Lung (tissue), 16 donors: Measurements from ENCODE around the gene SYNE3. TPM values are rescaled to one million over a fixed set of nuclear protein-coding genes. Genes with fewer than 3 reads are reported as not detected.

Experiments
- ATAC-seq: fragments of 200-7000 bp; cut with Tn5 transposase; one replicate; pipeline ENCODE4 v1.9.1; 2020; ENCODE audit warnings: moderate number of reproducible peaks; ENCODE audit not compliant: insufficient read depth, low FRiP score
- DNase-seq, 3 donors: peaks; one replicate each; pipeline ENCODE4 v3.0.0-alpha.2; 2013 to 2017
- H3K27ac ChIP-seq, 2 donors: one replicate each; pipeline ENCODE4 v1.5.1; 2013; ENCODE audit warnings: mild to moderate bottlenecking in 2 of 2, moderate library complexity in 2 of 2, control low read depth in 1 of 2, inconsistent platforms in 1 of 2, low read depth in 1 of 2, low read length in 1 of 2
- H3K27me3 ChIP-seq, 3 donors: one replicate each; pipeline ENCODE4 v1.5.1; 2013; ENCODE audit warnings: low read length in 2 of 3; ENCODE audit not compliant: control insufficient read depth in 3 of 3, insufficient read depth in 3 of 3
- H3K36me3 ChIP-seq, 4 donors: one replicate each; pipeline ENCODE4 v1.5.1; 2013; ENCODE audit warnings: low read length in 4 of 4, mild to moderate bottlenecking in 1 of 4, moderate library complexity in 1 of 4; ENCODE audit not compliant: control insufficient read depth in 4 of 4, insufficient read depth in 4 of 4
- H3K4me1 ChIP-seq, 5 donors: one replicate each; pipeline ENCODE4 v1.5.1; 2013; ENCODE audit warnings: low read length in 5 of 5, mild to moderate bottlenecking in 2 of 5, moderate library complexity in 1 of 5; ENCODE audit not compliant: control insufficient read depth in 5 of 5, insufficient read depth in 5 of 5
- H3K4me3 ChIP-seq: one replicate; pipeline ENCODE4 v1.5.1; 2013; ENCODE audit warnings: mild to moderate bottlenecking, control low read depth, moderate library complexity
- H3K9ac ChIP-seq, 2 donors: one replicate each; pipeline ENCODE4 v1.5.1; 2013; ENCODE audit warnings: low read length in 2 of 2, control low read depth in 1 of 2; ENCODE audit not compliant: insufficient read depth in 1 of 2
- H3K9me3 ChIP-seq, 4 donors: one replicate each; pipeline ENCODE4 v1.5.1; 2013; ENCODE audit warnings: low read length in 3 of 4, mild to moderate bottlenecking in 1 of 4, moderate library complexity in 1 of 4; ENCODE audit not compliant: control insufficient read depth in 4 of 4, insufficient read depth in 3 of 4
- WGBS, 2 donors: extraction: QIAGEN DNeasy Blood & Tissue Kit; methylation state at CpG; one replicate each; pipeline ENCODE4 v1.1.7; 2013; 5-methylcytosine and 5-hydroxymethylcytosine counted together
- long read RNA-seq, 5 donors: transcript quantifications; one replicate each; lab custom pipeline, GENCODE V29; 2026
- polyA plus RNA-seq, 2 donors: library from polyadenylated mRNA; stranded (reverse); fragments of 200-250 nt; gene quantifications; one replicate each; pipeline ENCODE4 v1.2.1, GENCODE V29; 2013
- total RNA-seq, 2 donors: library from RNA; depleted of rRNA in 1 of 2; stranded (reverse); fragments of >200 nt in 1 of 2; gene quantifications; one replicate each; pipeline ENCODE4 v1.2.1, GENCODE V29; 2014 to 2021
- TF ChIP-seq, protein P1 (sequence below): IDR thresholded peaks from 2 replicates; pipeline ENCODE4 v1.5.1; 2012; ENCODE audit warnings: mild to moderate bottlenecking; ENCODE audit errors: control extremely low read depth, extremely low read depth
- donor health status: control.
- donor health status: control.
- donor health status: Bipolar disorder and iron deficiency.
- donor health status: healthy.
- donor health status: DM: yes; HTN: yes; CAD: no.

Gene SYNE3
- total RNA-seq (10 to 100 TPM in 1 of 2 donors, 1 to 10 TPM in 1; 8.4 to 30.5 TPM), polyA plus RNA-seq (1 to 10 TPM; 2.7 to 3.7 TPM)
- long read RNA-seq, donor 1, result 0 reads
- long read RNA-seq, donor 2, result 0 reads
- long read RNA-seq, donor 3, result 0 reads
- long read RNA-seq, donor 4, result 0 reads
- long read RNA-seq, donor 5, result 0 reads

GRCh38 chr14:95516554-95517181 lies at the start of gene SYNE3:
Gene SYNE3, minus strand, starts transcription at chr14:95516650. Its CDS starts 40,829 bp downstream, at chr14:95475821.
- H3K9ac ChIP-seq, result no peak within 1 kb of the TSS
- no peaks in the 10 kb centered on the region for H3K36me3 ChIP-seq
- TF ChIP-seq, protein P1, sequence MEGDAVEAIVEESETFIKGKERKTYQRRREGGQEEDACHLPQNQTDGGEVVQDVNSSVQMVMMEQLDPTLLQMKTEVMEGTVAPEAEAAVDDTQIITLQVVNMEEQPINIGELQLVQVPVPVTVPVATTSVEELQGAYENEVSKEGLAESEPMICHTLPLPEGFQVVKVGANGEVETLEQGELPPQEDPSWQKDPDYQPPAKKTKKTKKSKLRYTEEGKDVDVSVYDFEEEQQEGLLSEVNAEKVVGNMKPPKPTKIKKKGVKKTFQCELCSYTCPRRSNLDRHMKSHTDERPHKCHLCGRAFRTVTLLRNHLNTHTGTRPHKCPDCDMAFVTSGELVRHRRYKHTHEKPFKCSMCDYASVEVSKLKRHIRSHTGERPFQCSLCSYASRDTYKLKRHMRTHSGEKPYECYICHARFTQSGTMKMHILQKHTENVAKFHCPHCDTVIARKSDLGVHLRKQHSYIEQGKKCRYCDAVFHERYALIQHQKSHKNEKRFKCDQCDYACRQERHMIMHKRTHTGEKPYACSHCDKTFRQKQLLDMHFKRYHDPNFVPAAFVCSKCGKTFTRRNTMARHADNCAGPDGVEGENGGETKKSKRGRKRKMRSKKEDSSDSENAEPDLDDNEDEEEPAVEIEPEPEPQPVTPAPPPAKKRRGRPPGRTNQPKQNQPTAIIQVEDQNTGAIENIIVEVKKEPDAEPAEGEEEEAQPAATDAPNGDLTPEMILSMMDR, result no peak
- peak within 1 kb of the TSS; percentile 62 to 73 for H3K27ac ChIP-seq
- peaks cover 0 to 10% (median 0%) of the 10 kb centered on the region in 3 donors for H3K27me3 ChIP-seq
- WGBS, 2 donors, result 10 to 19% methylated on average over 45 to 60 of the region's 60 CpGs
- ATAC-seq, result peak; percentile 75
- H3K9me3 ChIP-seq, result no peaks in the 10 kb centered on the region
- DNase-seq, result peak; percentile 41 to 52 (median 44)
- peaks cover 6 to 36% (median 15%) of the 10 kb centered on the region in 5 donors for H3K4me1 ChIP-seq
- peak within 1 kb of the TSS; percentile 33 for H3K4me3 ChIP-seq

- no peaks in the 10 kb centered on the region for H3K9me3 ChIP-seq
- ATAC-seq (no peak), DNase-seq (peak in 1 of 3 donors; percentile 8)
These were observed 47.6 kb upstream of the SYNE3 start for GRCh38 chr14:95564060-95564459.

DNA sequence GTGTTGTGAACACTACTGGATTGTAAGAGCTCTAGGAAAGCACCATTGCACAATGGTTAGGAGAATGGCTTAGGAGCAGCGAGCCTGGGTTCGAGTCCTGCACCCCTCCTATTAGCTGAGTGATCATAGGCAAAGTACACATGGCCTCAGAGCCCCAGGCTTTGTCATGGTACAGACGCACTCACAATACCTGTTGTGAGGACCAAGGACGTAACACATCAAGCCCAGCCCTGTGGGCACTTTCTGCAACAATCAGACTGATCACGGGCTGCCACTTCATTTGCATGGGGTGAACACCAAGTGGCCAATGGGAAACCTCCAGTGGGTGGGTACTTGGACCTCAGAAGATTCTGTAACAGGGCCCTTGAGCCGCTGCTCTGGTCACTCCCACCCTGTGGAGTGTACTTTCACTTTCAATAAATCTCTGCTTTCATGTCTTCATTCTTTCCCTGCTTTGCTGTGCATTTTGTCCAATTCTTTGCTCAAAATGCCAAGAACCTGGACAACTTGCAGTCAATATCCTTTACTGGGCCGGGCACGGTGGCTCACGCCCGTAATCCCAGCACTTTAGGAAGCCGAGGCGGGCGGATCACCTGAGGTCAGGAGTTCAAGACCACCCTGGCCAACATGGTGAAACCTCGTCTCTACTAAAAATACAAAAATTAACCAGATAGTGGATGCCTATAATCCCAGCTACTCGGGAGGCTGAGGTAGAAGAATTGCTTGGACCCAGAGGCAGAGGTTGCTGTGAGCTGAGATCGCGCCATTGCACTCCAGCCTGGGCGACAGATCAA lies 46.6 kb upstream of the SYNE3 start:
- DNase-seq, result peak in 2 of 3 donors; percentile 21 to 54
- H3K4me1 ChIP-seq, result no peaks in the 10 kb centered on the region
- no peaks in the 10 kb centered on the region for H3K27me3 ChIP-seq
- TF ChIP-seq, protein P1, result no peak
- H3K27ac ChIP-seq, result no peak overlapping the region
- WGBS, 2 donors, result 69 to 81% methylated on average over 18 of the region's 18 CpGs
- no peaks in the 10 kb centered on the region for H3K9me3 ChIP-seq
- no peak overlapping the region for H3K4me3 ChIP-seq
- no peak overlapping the region for H3K9ac ChIP-seq
- ATAC-seq, result peak; percentile 43
- no peaks in the 10 kb centered on the region for H3K36me3 ChIP-seq

More at GRCh38 chr14:95564060-95564459, 47.6 kb upstream of the SYNE3 start:
- Histone ChIP-seq H3K27ac (no peak overlapping the region), H3K27me3 (no peaks in the 10 kb centered on the region), H3K4me1 (no peaks in the 10 kb centered on the region), H3K9ac (no peak overlapping the region), H3K4me3 (no peak overlapping the region), H3K36me3 (no peaks in the 10 kb centered on the region)
- 83 to 84% methylated on average over 4 of the region's 4 CpGs for WGBS, 2 donors
- TF ChIP-seq, protein P1, result no peak
